Stimulated activated naive B cell treated with anti-CD40 and anti-IgM and Interleukin-4, amounts not matched to agents 10 μg/mL and 1 μg/mL and 100 μg/mL, for 72 hours (primary cell): Measurements from ENCODE around the gene CTRB1.
"Not testable (repeated sequence)": the region's sequence is repeated elsewhere in the genome, so short reads cannot be mapped to it uniquely, and the experiment has no call there.

Experiments used
- ATAC-seq, 2 donors: fragments of 150-1000 bp; cut with Tn5 transposase; replicated peaks; 2 replicates each; pipeline ENCODE4 v1.10.0; 2021; ENCODE audit warnings: moderate library complexity in 1 of 2
- DNase-seq: peaks from one replicate; pipeline ENCODE4 v3.0.0; 2021
- H3K27ac Mint-ChIP-seq: one replicate; pipeline ENCODE4 v1.8.0; 2022; ENCODE audit warnings: mild to moderate bottlenecking, mixed read lengths
- H3K27me3 Mint-ChIP-seq, 2 donors: one replicate each; pipeline ENCODE4 v1.8.0; 2022; ENCODE audit warnings: mixed read lengths in 2 of 2
- H3K36me3 Mint-ChIP-seq, 2 donors: one replicate each; pipeline ENCODE4 v1.8.0; 2022; ENCODE audit warnings: mixed read lengths in 2 of 2, mild to moderate bottlenecking in 1 of 2
- H3K4me1 Mint-ChIP-seq, 2 donors: one replicate each; pipeline ENCODE4 v1.8.0; 2022; ENCODE audit warnings: mixed read lengths in 2 of 2, mild to moderate bottlenecking in 1 of 2
- H3K4me3 Mint-ChIP-seq, 2 donors: one replicate each; pipeline ENCODE4 v1.8.0; 2022; ENCODE audit warnings: mild to moderate bottlenecking in 2 of 2, mixed read lengths in 2 of 2, moderate library complexity in 1 of 2
- H3K9me3 Mint-ChIP-seq, 2 donors: one replicate each; pipeline ENCODE4 v1.8.0; 2022; ENCODE audit warnings: mixed read lengths in 2 of 2, mild to moderate bottlenecking in 1 of 2

CTRB1 gene

GRCh38 chr16:75236736-75237397 is 18.1 kb downstream of the CTRB1 start:
- Mint-ChIP-seq H3K4me1 (peaks cover 5 to 11% of the 10 kb centered on the region in 2 donors), H3K9me3 (no peaks in the 10 kb centered on the region), H3K36me3 (no peaks in the 10 kb centered on the region), H3K27me3 (peaks cover 72 to 94% of the 10 kb centered on the region in 2 donors), H3K27ac (no peak overlapping the region), H3K4me3 (no peak overlapping the region)
- ATAC-seq (no peak), DNase-seq (no peak)

- no peak for ATAC-seq
- no peaks in the 10 kb centered on the region for H3K9me3 Mint-ChIP-seq
- peaks cover 75 to 96% of the 10 kb centered on the region in 2 donors for H3K27me3 Mint-ChIP-seq
- H3K27ac Mint-ChIP-seq = no peak overlapping the region
- H3K36me3 Mint-ChIP-seq = no peaks in the 10 kb centered on the region
- H3K4me1 Mint-ChIP-seq = peaks cover 7 to 11% of the 10 kb centered on the region in 2 donors
- no peak for DNase-seq
- H3K4me3 Mint-ChIP-seq = no peak overlapping the region
Observed at GRCh38 chr16:75237398-75238131, 18.8 kb downstream of the CTRB1 start.

- H3K4me1 Mint-ChIP-seq = peaks cover 7 to 11% of the 10 kb centered on the region in 2 donors
- no peaks in the 10 kb centered on the region for H3K9me3 Mint-ChIP-seq
- H3K4me3 Mint-ChIP-seq = no peak overlapping the region
- no peak overlapping the region for H3K27ac Mint-ChIP-seq
- DNase-seq (no peak), ATAC-seq (no peak)
- H3K36me3 Mint-ChIP-seq = no peaks in the 10 kb centered on the region
- H3K27me3 Mint-ChIP-seq = peaks cover 75 to 97% of the 10 kb centered on the region in 2 donors
Observed at GRCh38 chr16:75238132-75238852, 19.5 kb downstream of the CTRB1 start.

- ATAC-seq (peak in 1 of 2 donors; percentile 37), DNase-seq (no peak)
- Mint-ChIP-seq H3K36me3 (no peaks in the 10 kb centered on the region), H3K27ac (no peak overlapping the region), H3K9me3 (no peaks in the 10 kb centered on the region), H3K27me3 (peaks cover 79 to 100% of the 10 kb centered on the region in 2 donors), H3K4me1 (peaks cover 7 to 13% of the 10 kb centered on the region in 2 donors), H3K4me3 (no peak overlapping the region)
Observed at GRCh38 chr16:75238853-75239541, 20.2 kb downstream of the CTRB1 start.

- Mint-ChIP-seq H3K9me3 (no peaks in the 10 kb centered on the region), H3K4me1 (peaks cover 10 to 13% of the 10 kb centered on the region in 2 donors), H3K27me3 (peaks cover 81 to 100% of the 10 kb centered on the region in 2 donors), H3K27ac (no peak overlapping the region), H3K4me3 (no peak overlapping the region), H3K36me3 (no peaks in the 10 kb centered on the region)
- DNase-seq (no peak), ATAC-seq (no peak)
Observed at GRCh38 chr16:75239542-75240122, 20.8 kb downstream of the CTRB1 start.

GRCh38 chr16:75240633-75241032 is 21.8 kb downstream of the CTRB1 start:
- H3K36me3 Mint-ChIP-seq, H3K9me3 Mint-ChIP-seq, H3K4me3 Mint-ChIP-seq, ATAC-seq, DNase-seq, H3K27ac Mint-ChIP-seq: not testable (repeated sequence)
- Mint-ChIP-seq H3K4me1 (peaks cover 13 to 19% of the 10 kb centered on the region in 2 donors), H3K27me3 (peaks cover 79 to 98% of the 10 kb centered on the region in 2 donors)

- no peaks in the 10 kb centered on the region for H3K36me3 Mint-ChIP-seq
- no peak overlapping the region for H3K27ac Mint-ChIP-seq
- H3K9me3 Mint-ChIP-seq = no peaks in the 10 kb centered on the region
- DNase-seq (no peak), ATAC-seq (no peak)
- peaks cover 79 to 98% of the 10 kb centered on the region in 2 donors for H3K27me3 Mint-ChIP-seq
- no peak overlapping the region for H3K4me3 Mint-ChIP-seq
- peaks cover 14 to 19% of the 10 kb centered on the region in 2 donors for H3K4me1 Mint-ChIP-seq
Observed at GRCh38 chr16:75241412-75241811, 22.6 kb downstream of the CTRB1 start.

- ATAC-seq (no peak), DNase-seq (no peak)
- Mint-ChIP-seq H3K9me3 (no peaks in the 10 kb centered on the region), H3K27ac (no peak overlapping the region), H3K27me3 (peaks cover 81 to 98% of the 10 kb centered on the region in 2 donors), H3K4me3 (no peak overlapping the region), H3K36me3 (no peaks in the 10 kb centered on the region), H3K4me1 (peaks cover 14 to 19% of the 10 kb centered on the region in 2 donors)
Observed at GRCh38 chr16:75241955-75242354, 23.2 kb downstream of the CTRB1 start.

GRCh38 chr16:75242436-75243078 is 23.8 kb downstream of the CTRB1 start:
- not testable (repeated sequence) for H3K9me3 Mint-ChIP-seq, H3K4me3 Mint-ChIP-seq, ATAC-seq, H3K36me3 Mint-ChIP-seq, H3K27ac Mint-ChIP-seq, DNase-seq
- peaks cover 82 to 98% of the 10 kb centered on the region in 2 donors for H3K27me3 Mint-ChIP-seq
- peaks cover 14 to 19% of the 10 kb centered on the region in 2 donors for H3K4me1 Mint-ChIP-seq

- no peak for DNase-seq
- ATAC-seq = no peak
- Mint-ChIP-seq H3K36me3 (no peaks in the 10 kb centered on the region), H3K27ac (no peak overlapping the region), H3K9me3 (no peaks in the 10 kb centered on the region), H3K4me3 (no peak overlapping the region), H3K4me1 (peaks cover 19 to 22% of the 10 kb centered on the region in 2 donors), H3K27me3 (peaks cover 90 to 98% of the 10 kb centered on the region in 2 donors)
Observed at GRCh38 chr16:75243667-75244224, 25.0 kb downstream of the CTRB1 start.

- peaks cover 19 to 22% of the 10 kb centered on the region in 2 donors for H3K4me1 Mint-ChIP-seq
- peaks cover 89 to 98% of the 10 kb centered on the region in 2 donors for H3K27me3 Mint-ChIP-seq
- ATAC-seq (no peak), DNase-seq (no peak)
- H3K9me3 Mint-ChIP-seq = no peaks in the 10 kb centered on the region
- no peak overlapping the region for H3K27ac Mint-ChIP-seq
- H3K36me3 Mint-ChIP-seq = no peaks in the 10 kb centered on the region
- H3K4me3 Mint-ChIP-seq = peak overlapping the region in 1 of 2 donors; percentile 3
Observed at GRCh38 chr16:75244225-75244809, 25.5 kb downstream of the CTRB1 start.

- H3K4me1 Mint-ChIP-seq = peaks cover 22 to 25% of the 10 kb centered on the region in 2 donors
- no peaks in the 10 kb centered on the region for H3K9me3 Mint-ChIP-seq
- H3K4me3 Mint-ChIP-seq = peak overlapping the region; percentile 3 to 19
- H3K27me3 Mint-ChIP-seq = peaks cover 92 to 98% of the 10 kb centered on the region in 2 donors
- H3K36me3 Mint-ChIP-seq = no peaks in the 10 kb centered on the region
- H3K27ac Mint-ChIP-seq = no peak overlapping the region
- DNase-seq = no peak
- ATAC-seq = peak; percentile 36 to 48
Observed at GRCh38 chr16:75244844-75245758, 26.3 kb downstream of the CTRB1 start.
